H1 (cell line): Measurements from ENCODE around the gene ISG20L2. TPM values are rescaled to one million over a fixed set of nuclear protein-coding genes. Genes with fewer than 3 reads are reported as not detected.

Experiments used
- CTCF ChIA-PET: fragments of 300-600 bp; sonication (Branson Sonifier 250); formaldehyde crosslinking; loops from one replicate; lab custom pipeline; 2021; ENCODE audit not compliant: partially characterized antibody; lab: Charles Lee
- POLR2A ChIA-PET: fragments of 300-600 bp; sonication (Branson Sonifier 250); formaldehyde crosslinking; loops from one replicate; lab custom pipeline; 2021; ENCODE audit warnings: inconsistent platforms; ENCODE audit not compliant: partially characterized antibody; lab: Charles Lee
- DNase-seq, 2 experiments: peaks; one replicate each; pipeline versions ENCODE4 v3.0.0 to v3.0.0-alpha.2; 2010 to 2022; ENCODE audit warnings: low spot score in 2 of 2, low read depth in 1 of 2, mixed read lengths in 1 of 2
- FAIRE-seq: peaks from 2 replicates; lab custom pipeline; 2011; peaks lifted over from hg19 to GRCh38; lab: Jason Lieb, UNC
- H2AFZ ChIP-seq: 2 replicates; pipeline ENCODE4 v1.8.1; 2012; ENCODE audit warnings: low read length, inconsistent platforms
- H2AK5ac ChIP-seq: 2 replicates; pipeline ENCODE4 v1.6.1; 2013; ENCODE audit warnings: low read depth, low read length
- H2BK120ac ChIP-seq: replicated peaks from 2 replicates; pipeline ENCODE3; 2013; ENCODE audit warnings: low read depth, low read length, inconsistent platforms
- H2BK12ac ChIP-seq: 2 replicates; pipeline ENCODE4 v1.6.1; 2013; ENCODE audit warnings: low read depth, low read length
- H2BK15ac ChIP-seq: 2 replicates; pipeline ENCODE4 v1.6.1; 2013; ENCODE audit warnings: low read length
- H2BK20ac ChIP-seq: 2 replicates; pipeline ENCODE4 v1.6.1; 2013; ENCODE audit warnings: low read length
- H2BK5ac ChIP-seq: 2 replicates; pipeline ENCODE4 v1.6.1; 2013; ENCODE audit warnings: low read depth, low read length
- H3K14ac ChIP-seq: 2 replicates; pipeline ENCODE4 v1.6.1; 2013; ENCODE audit warnings: inconsistent platforms; ENCODE audit not compliant: insufficient read length
- H3K18ac ChIP-seq: 2 replicates; pipeline ENCODE4 v1.6.1; 2013; ENCODE audit warnings: low read length; ENCODE audit errors: extremely low read depth
- H3K23ac ChIP-seq: 2 replicates; pipeline ENCODE4 v1.6.1; 2013; ENCODE audit warnings: inconsistent platforms; ENCODE audit not compliant: insufficient read length
- H3K23me2 ChIP-seq: 2 replicates; pipeline ENCODE4 v1.6.1; 2013; ENCODE audit warnings: low read depth, low read length
- H3K27ac ChIP-seq: 2 replicates; pipeline ENCODE4 v1.6.1; 2011; ENCODE audit warnings: low read depth, low read length, inconsistent platforms
- H3K27me3 ChIP-seq, 4 experiments: replicated peaks in 1 of 4; 1 replicate in 1 of 4; 2 replicates in 3 of 4; pipeline versions ENCODE4 v1.6.1 to v1.8.1; 2011 to 2013; ENCODE audit warnings: low read length in 3 of 4, mild to moderate bottlenecking in 3 of 4, inconsistent platforms in 2 of 4, mixed read lengths in 2 of 4, moderate library complexity in 1 of 4; ENCODE audit not compliant: control insufficient read depth in 3 of 4, insufficient read depth in 3 of 4; ENCODE audit errors: extremely low read depth in 1 of 4
- H3K36me3 ChIP-seq, 4 experiments: 2 replicates each; pipeline versions ENCODE4 v1.6.1 to v1.8.1; 2011 to 2013; ENCODE audit warnings: mild to moderate bottlenecking in 4 of 4, low read length in 3 of 4, moderate library complexity in 2 of 4, control low read depth in 1 of 4, inconsistent platforms in 1 of 4; ENCODE audit not compliant: insufficient read depth in 4 of 4, control insufficient read depth in 2 of 4
- H3K4ac ChIP-seq: replicated peaks from 2 replicates; pipeline ENCODE3; 2013; ENCODE audit warnings: low read length, low read depth, mixed read lengths, inconsistent platforms; ENCODE audit not compliant: insufficient read length
- H3K4me1 ChIP-seq, 4 experiments: replicated peaks in 1 of 4; 1 replicate in 1 of 4; 2 replicates in 3 of 4; pipeline versions ENCODE4 v1.6.1 to v1.8.1; 2011 to 2013; ENCODE audit warnings: low read length in 3 of 4, inconsistent platforms in 2 of 4, mixed read lengths in 1 of 4; ENCODE audit not compliant: insufficient read depth in 4 of 4, control insufficient read depth in 3 of 4
- H3K4me2 ChIP-seq, 2 experiments: 2 replicates each; pipeline versions ENCODE4 v1.6.1 to v1.8.1; 2011 to 2013; ENCODE audit warnings: low read depth in 2 of 2, low read length in 2 of 2, control low read depth in 1 of 2, inconsistent platforms in 1 of 2, mild to moderate bottlenecking in 1 of 2; ENCODE audit not compliant: insufficient read depth in 1 of 2
- H3K4me3 ChIP-seq, 4 experiments: fragments of 200-600, 300-600 bp in 1 of 4; sonication (generic), shearing (Covaris generic), sonication (Bioruptor Twin) in 1 of 4; 2 replicates each; pipeline versions ENCODE4 v1.5.1 to v1.8.1; 2011 to 2016; ENCODE audit warnings: low read length in 4 of 4, low read depth in 3 of 4, control low read depth in 2 of 4, inconsistent platforms in 2 of 4, mild to moderate bottlenecking in 2 of 4, mixed read lengths in 1 of 4, moderate library complexity in 1 of 4; ENCODE audit not compliant: insufficient read depth in 2 of 4; ENCODE audit errors: extremely low read depth in 1 of 4
- H3K56ac ChIP-seq: replicated peaks from 2 replicates; pipeline ENCODE3; 2013; ENCODE audit warnings: low read depth, mild to moderate bottlenecking, mixed read lengths, low read length, inconsistent platforms; ENCODE audit not compliant: insufficient read length
- H3K79me1 ChIP-seq: 2 replicates; pipeline ENCODE4 v1.6.1; 2013; ENCODE audit warnings: low read depth, low read length, control low read depth
- H3K79me2 ChIP-seq, 2 experiments: 2 replicates each; pipeline versions ENCODE4 v1.6.1 to v1.8.1; 2012 to 2013; ENCODE audit warnings: low read length in 2 of 2, mild to moderate bottlenecking in 2 of 2, inconsistent platforms in 1 of 2; ENCODE audit not compliant: insufficient read depth in 2 of 2, control insufficient read depth in 1 of 2
- H3K9ac ChIP-seq, 4 experiments: replicated peaks in 1 of 4; 1 replicate in 1 of 4; 2 replicates in 3 of 4; pipeline versions ENCODE4 v1.6.1 to v1.8.1; 2011 to 2013; ENCODE audit warnings: low read depth in 3 of 4, low read length in 3 of 4, control low read depth in 2 of 4, mild to moderate bottlenecking in 2 of 4, moderate library complexity in 2 of 4, inconsistent platforms in 1 of 4; ENCODE audit errors: extremely low read depth in 1 of 4
- H3K9me3 ChIP-seq, 2 experiments: 2 replicates each; pipeline versions ENCODE4 v1.6.1 to v1.8.1; 2012 to 2013; ENCODE audit warnings: mild to moderate bottlenecking in 2 of 2, moderate library complexity in 2 of 2, control low read depth in 1 of 2, inconsistent platforms in 1 of 2, low read depth in 1 of 2, low read length in 1 of 2, mixed read lengths in 1 of 2; ENCODE audit not compliant: insufficient read depth in 2 of 2
- H4K20me1 ChIP-seq, 2 experiments: replicated peaks in 1 of 2; 2 replicates each; pipeline versions ENCODE3 to v1.8.1; 2011 to 2013; ENCODE audit warnings: inconsistent platforms in 2 of 2, low read length in 2 of 2, mild to moderate bottlenecking in 1 of 2; ENCODE audit not compliant: insufficient read depth in 2 of 2, control insufficient read depth in 1 of 2
- H4K5ac ChIP-seq: 2 replicates; pipeline ENCODE4 v1.6.1; 2013; ENCODE audit warnings: low read length, low read depth, mixed read lengths, inconsistent platforms; ENCODE audit not compliant: insufficient read length
- H4K8ac ChIP-seq: 2 replicates; pipeline ENCODE4 v1.8.0; 2013; ENCODE audit warnings: mild to moderate bottlenecking, moderate library complexity, low read length, inconsistent platforms; ENCODE audit not compliant: insufficient read depth; ENCODE audit errors: extremely low read depth
- H4K91ac ChIP-seq: replicated peaks from 2 replicates; pipeline ENCODE3; 2013; ENCODE audit warnings: low read length, mixed read lengths, inconsistent platforms; ENCODE audit not compliant: insufficient read length
- EGR1 ChIP-seq: IDR thresholded peaks from 2 replicates; pipeline ENCODE4 v1.6.1; 2011; ENCODE audit warnings: low read depth, low read length, borderline replicate concordance
- EZH2 ChIP-seq: fragments of 200-600 bp; sonication (generic); IDR thresholded peaks from 2 replicates; pipeline ENCODE4 v1.7.1; 2012; ENCODE audit warnings: low read depth, mild to moderate bottlenecking, moderate library complexity, low read length, inconsistent platforms; ENCODE audit not compliant: severe bottlenecking
- MAX ChIP-seq: IDR thresholded peaks from 2 replicates; pipeline ENCODE4 v1.6.1; 2012; ENCODE audit warnings: inconsistent platforms
- NANOG ChIP-seq: IDR thresholded peaks from 2 replicates; pipeline ENCODE4 v1.6.1; 2011; ENCODE audit warnings: low read length, low read depth, mild to moderate bottlenecking, inconsistent platforms; ENCODE audit not compliant: insufficient read depth, poor library complexity, severe bottlenecking
- TBP ChIP-seq: IDR thresholded peaks from 2 replicates; pipeline ENCODE4 v1.6.1; 2011; ENCODE audit warnings: low read depth, low read length, improper control_type of control experiment
- USF2 ChIP-seq: IDR thresholded peaks from 2 replicates; pipeline ENCODE4 v1.6.1; 2011; ENCODE audit warnings: low read length, improper control_type of control experiment
- WGBS, 2 experiments: shearing (Covaris generic) in 1 of 2; methylation state at CpG; one replicate each; pipeline versions ENCODE4 v1.1.6 to v1.1.7; 2013 to 2015; ENCODE audit warnings: low lambda C conversion rate in 2 of 2, mixed read lengths in 2 of 2, inconsistent platforms in 1 of 2, low coverage in 1 of 2, missing lambda C conversion rate in 1 of 2; ENCODE audit not compliant: insufficient replicate concordance in 2 of 2, insufficient coverage in 1 of 2, insufficient read length in 1 of 2; ENCODE audit errors: extremely low coverage in 1 of 2, missing lambda C conversion rate in 1 of 2; 5-methylcytosine and 5-hydroxymethylcytosine counted together
- polyA plus RNA-seq, 7 experiments: library from polyadenylated mRNA; depleted of rRNA in 3 of 7; stranded (reverse) in 5 of 7; unstranded in 2 of 7; fragments of >200 nt in 5 of 7; fragments of 200-250 nt in 2 of 7; gene quantifications; 1 replicate in 5 of 7; 2 replicates in 1 of 7; 4 replicates in 1 of 7; pipeline versions ENCODE4 v1.2.1 to v1.2.3, GENCODE V29; 2011 to 2013; ENCODE audit warnings: missing spikeins in 2 of 7, mixed read lengths in 2 of 7
- total RNA-seq: library from RNA; stranded (reverse); fragmentation: NEBNext Ultra II Directional; extraction: Animal tissue kit (Norgen Biotek cat#: 25700); gene quantifications from 2 replicates; pipeline ENCODE4 v1.2.1, GENCODE V29; 2021
- TF ChIP-seq, protein P1 (sequence below): IDR thresholded peaks from 2 replicates; pipeline ENCODE4 v1.6.1; 2012; ENCODE audit warnings: inconsistent platforms
- TF ChIP-seq, protein P2 (sequence below): IDR thresholded peaks from 2 replicates; pipeline ENCODE4 v1.6.1; 2011; ENCODE audit warnings: low read depth, mild to moderate bottlenecking, low read length; ENCODE audit not compliant: insufficient read depth

ISG20L2 gene
- total and polyA plus RNA-seq, 2 of the 8 experiments (the other 6 are each of a cell fraction or from before 2014, with no cell fraction given), result 47.5 to 53.0 TPM

- H3K4me3 ChIP-seq, result peak overlapping the region; percentile 50 to 80 (median 70)
These were observed 24.8 kb downstream of the ISG20L2 start for GRCh38 chr1:156703741-156704140.

More at GRCh38 chr1:156703741-156704140, 24.8 kb downstream of the ISG20L2 start:
- Histone ChIP-seq H4K5ac (no peak overlapping the region), H3K27ac (no peak overlapping the region), H4K8ac (no peak overlapping the region), H3K23me2 (peaks cover 31% of the 10 kb centered on the region; the same call in 1 of the 2 replicates), H3K9ac (no peak overlapping the region; a peak in 1 of 7 replicates), H3K4me1 (peaks cover 19 to 36% (median 25%) of the 10 kb centered on the region in 4 experiments), H2BK12ac (no peak overlapping the region; the same call in 1 of the 2 replicates), H3K4me2 (peak overlapping the region; percentile 77 to 94), H2AFZ (no peak overlapping the region), H2BK15ac (no peak overlapping the region), H3K4ac (no peak overlapping the region), H3K36me3 (peaks cover 12 to 34% (median 23%) of the 10 kb centered on the region in 4 experiments), H4K91ac (no peak overlapping the region), H2BK20ac (no peak overlapping the region), H3K9me3 (no peaks in the 10 kb centered on the region), H3K79me2 (peaks cover 7 to 24% of the 10 kb centered on the region in 2 experiments; a peak in 2 of 4 replicates), H3K18ac (no peak overlapping the region), H3K79me1 (peaks cover 4% of the 10 kb centered on the region; the same call in 1 of the 2 replicates), H2BK5ac (no peak overlapping the region), H3K14ac (no peak overlapping the region), H3K23ac (no peak overlapping the region), H2AK5ac (no peak overlapping the region), H2BK120ac (no peak overlapping the region), H3K27me3 (peaks cover 0 to 19% (median 8%) of the 10 kb centered on the region in 4 experiments; a peak in 4 of 7 replicates), H3K56ac (no peak overlapping the region), H4K20me1 (peaks cover 6 to 14% of the 10 kb centered on the region in 2 experiments)
- POLR2A ChIA-PET, result interaction anchor here (1.4 to 16.9 kb wide), 4 partner anchors 11 to 36 kb away, joined by 4 to 530 read pairs (median 100); partner anchors contain the start of genes ISG20L2, METTL25B and NES
- no peak for FAIRE-seq
- WGBS, 2 experiments, result 37% methylated on average over 4 of the region's 4 CpGs; no CpG with 5 or more reads in 1 of the 2 experiments
- TF ChIP-seq, protein P1, sequence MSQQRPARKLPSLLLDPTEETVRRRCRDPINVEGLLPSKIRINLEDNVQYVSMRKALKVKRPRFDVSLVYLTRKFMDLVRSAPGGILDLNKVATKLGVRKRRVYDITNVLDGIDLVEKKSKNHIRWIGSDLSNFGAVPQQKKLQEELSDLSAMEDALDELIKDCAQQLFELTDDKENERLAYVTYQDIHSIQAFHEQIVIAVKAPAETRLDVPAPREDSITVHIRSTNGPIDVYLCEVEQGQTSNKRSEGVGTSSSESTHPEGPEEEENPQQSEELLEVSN, result peak; percentile 33; the same call in 1 of the 2 replicates
- peak; percentile 74 for TF ChIP-seq MAX
- TF ChIP-seq, protein P2, sequence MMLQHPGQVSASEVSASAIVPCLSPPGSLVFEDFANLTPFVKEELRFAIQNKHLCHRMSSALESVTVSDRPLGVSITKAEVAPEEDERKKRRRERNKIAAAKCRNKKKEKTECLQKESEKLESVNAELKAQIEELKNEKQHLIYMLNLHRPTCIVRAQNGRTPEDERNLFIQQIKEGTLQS, result no peak
- no peak for TF ChIP-seq EZH2
- peak; percentile 30; the same call in 1 of the 2 replicates for TF ChIP-seq USF2
- TF ChIP-seq EGR1, result no peak
- TF ChIP-seq TBP, result no peak
- TF ChIP-seq NANOG, result peak; percentile 43
- CTCF ChIA-PET, result interaction anchor here (0.9 to 66.0 kb wide), 11 partner anchors 2 to 729 kb away, joined by 3 to 4284 read pairs (median 4); partner anchors contain the start of genes CRABP2, HDGF, ISG20L2 and METTL25B
- no peak for DNase-seq
